B cell (primary cell): ENCODE data around the gene CEMIP2. TPM values are rescaled to one million over a fixed set of nuclear protein-coding genes. Genes with fewer than 3 reads are reported as not detected.

ENCODE experiments used
- ATAC-seq: fragments of 200-7000 bp; cut with Tn5 transposase; one replicate; pipeline ENCODE4 v1.10.0; 2021; ENCODE audit warnings: low read depth, mild to moderate bottlenecking, moderate number of reproducible peaks, moderate library complexity
- CTCF ChIA-PET: fragments of 350-600 bp; sonication (Branson Sonifier 250); formaldehyde crosslinking; loops from one replicate; lab custom pipeline; 2021; ENCODE audit warnings: antibody characterized with exemption, inconsistent platforms; lab: Charles Lee
- POLR2A ChIA-PET: fragments of 350-600 bp; sonication (Branson Sonifier 250); formaldehyde crosslinking; loops from one replicate; lab custom pipeline; 2021; ENCODE audit warnings: antibody characterized with exemption; lab: Charles Lee
- DNase-seq: peaks from one replicate; pipeline ENCODE4 v3.0.0; 2013
- H2AFZ ChIP-seq: 2 replicates; pipeline ENCODE4 v1.6.1; 2012; ENCODE audit warnings: mild to moderate bottlenecking, low read depth, low read length; ENCODE audit not compliant: insufficient read depth, poor library complexity, severe bottlenecking
- H3K27ac ChIP-seq, 2 donors: 1 replicate in 1 of 2; 2 replicates in 1 of 2; pipeline ENCODE4 v1.5.1; 2012 to 2013; ENCODE audit warnings: low read length in 2 of 2, mild to moderate bottlenecking in 2 of 2, moderate library complexity in 1 of 2
- H3K27me3 ChIP-seq, 4 experiments: fragments of 200-600 bp in 1 of 4; sonication (generic) in 1 of 4; replicated peaks in 1 of 4; 1 replicate in 2 of 4; 2 replicates in 2 of 4; pipeline versions ENCODE4 v1.6.1 to v1.7.0; 2013 to 2016; ENCODE audit warnings: low read length in 3 of 4, mild to moderate bottlenecking in 2 of 4, mixed read lengths in 1 of 4, moderate library complexity in 1 of 4; ENCODE audit not compliant: insufficient read depth in 4 of 4, control insufficient read depth in 3 of 4; ENCODE audit errors: control extremely low read depth in 1 of 4
- H3K36me3 ChIP-seq, 2 experiments: replicated peaks in 1 of 2; 1 replicate in 1 of 2; 2 replicates in 1 of 2; pipeline versions ENCODE4 v1.6.1 to v1.7.1; 2013; ENCODE audit warnings: low read length in 1 of 2; ENCODE audit not compliant: insufficient read depth in 2 of 2, control insufficient read depth in 1 of 2; ENCODE audit errors: control extremely low read depth in 1 of 2, extremely low read depth in 1 of 2
- H3K4me1 ChIP-seq, 2 donors: fragments of 200-600 bp in 1 of 2; sonication (generic) in 1 of 2; 1 replicate in 1 of 2; 2 replicates in 1 of 2; pipeline versions ENCODE4 v1.5.1 to v1.6.1; 2013 to 2017; ENCODE audit warnings: low read length in 2 of 2; ENCODE audit not compliant: control insufficient read depth in 2 of 2, insufficient read depth in 2 of 2
- H3K4me2 ChIP-seq: replicated peaks from 2 replicates; pipeline ENCODE3; 2012; ENCODE audit warnings: mild to moderate bottlenecking, low read depth, low read length; ENCODE audit not compliant: poor library complexity, severe bottlenecking
- H3K4me3 ChIP-seq, 5 experiments: fragments of 200-600 bp in 1 of 5; sonication (generic) in 1 of 5; 1 replicate in 3 of 5; 2 replicates in 2 of 5; pipeline versions ENCODE4 v1.5.1 to v1.7.0; 2011 to 2016; ENCODE audit warnings: low read length in 4 of 5, mild to moderate bottlenecking in 4 of 5, low read depth in 2 of 5, control low read depth in 1 of 5, moderate library complexity in 1 of 5; ENCODE audit not compliant: insufficient read depth in 1 of 5; ENCODE audit errors: control extremely low read depth in 1 of 5, extremely low read depth in 1 of 5
- H3K79me2 ChIP-seq: fragments of 200-600 bp; sonication (generic); one replicate; pipeline ENCODE4 v1.6.0; 2016; ENCODE audit warnings: low read length; ENCODE audit not compliant: control insufficient read depth, insufficient read depth
- H3K9ac ChIP-seq: fragments of 200-600 bp; sonication (generic); 2 replicates; pipeline ENCODE4 v1.6.1; 2017; ENCODE audit warnings: mild to moderate bottlenecking, low read length, moderate library complexity
- H3K9me3 ChIP-seq, 3 donors: one replicate each; pipeline versions ENCODE4 v1.6.1 to v1.7.1; 2013; ENCODE audit warnings: low read length in 2 of 3; ENCODE audit not compliant: control insufficient read depth in 2 of 3, insufficient read depth in 1 of 3; ENCODE audit errors: control extremely low read depth in 1 of 3
- H4K20me1 ChIP-seq: 2 replicates; pipeline ENCODE4 v1.6.0; 2012; ENCODE audit warnings: mild to moderate bottlenecking, low read length; ENCODE audit not compliant: insufficient read depth, control insufficient read depth, poor library complexity, severe bottlenecking
- H3K27ac Mint-ChIP-seq: one replicate; pipeline ENCODE4 v1.8.0; 2021; ENCODE audit warnings: mixed read lengths
- H3K27me3 Mint-ChIP-seq: one replicate; pipeline ENCODE4 v1.8.0; 2021; ENCODE audit warnings: mixed read lengths
- H3K4me1 Mint-ChIP-seq: one replicate; pipeline ENCODE4 v1.8.0; 2021; ENCODE audit warnings: mixed read lengths
- H3K4me3 Mint-ChIP-seq: one replicate; pipeline ENCODE4 v1.8.0; 2021; ENCODE audit warnings: mixed read lengths
- H3K9me3 Mint-ChIP-seq: one replicate; pipeline ENCODE4 v1.8.0; 2022; ENCODE audit warnings: mixed read lengths; ENCODE audit not compliant: insufficient read depth
- EZH2 ChIP-seq: IDR thresholded peaks from 2 replicates; pipeline ENCODE4 v1.6.1; 2012; ENCODE audit warnings: borderline replicate concordance, low read depth, mild to moderate bottlenecking, moderate library complexity, low read length; ENCODE audit not compliant: insufficient read depth, poor library complexity, severe bottlenecking
- WGBS: methylation state at CpG from one replicate; pipeline ENCODE4 v1.1.5; 2013; ENCODE audit warnings: missing lambda C conversion rate; ENCODE audit not compliant: insufficient coverage; 5-methylcytosine and 5-hydroxymethylcytosine counted together
- intact Hi-C: fragments of 100-400 bp; cut with micrococcal nuclease; formaldehyde crosslinking; loops from one replicate; pipeline ENCODE4 v1.10.0; 2022
- polyA plus RNA-seq: library from polyadenylated mRNA; depleted of rRNA; stranded (reverse); fragments of >200 nt; gene quantifications from 2 replicates; pipeline ENCODE4 v1.2.3, GENCODE V29; 2012
- total RNA-seq, 2 donors: library from RNA; stranded (reverse); fragments of 120-200 nt in 1 of 2; gene quantifications; 1 replicate in 1 of 2; 2 replicates in 1 of 2; pipeline versions ENCODE4 v1.2.3 to v1.2.4, GENCODE V29; 2013 to 2022
- TF ChIP-seq, protein P1 (sequence below): fragments of 200-600 bp; IDR thresholded peaks from one replicate; pipeline ENCODE4 v1.8.0; 2022; ENCODE audit warnings: antibody characterized with exemption, mild to moderate bottlenecking

CEMIP2 gene
- total and polyA plus RNA-seq, 2 donors (not counting 1 experiment from before 2014, with no cell fraction given) = 35.4 to 90.6 TPM

DNA sequence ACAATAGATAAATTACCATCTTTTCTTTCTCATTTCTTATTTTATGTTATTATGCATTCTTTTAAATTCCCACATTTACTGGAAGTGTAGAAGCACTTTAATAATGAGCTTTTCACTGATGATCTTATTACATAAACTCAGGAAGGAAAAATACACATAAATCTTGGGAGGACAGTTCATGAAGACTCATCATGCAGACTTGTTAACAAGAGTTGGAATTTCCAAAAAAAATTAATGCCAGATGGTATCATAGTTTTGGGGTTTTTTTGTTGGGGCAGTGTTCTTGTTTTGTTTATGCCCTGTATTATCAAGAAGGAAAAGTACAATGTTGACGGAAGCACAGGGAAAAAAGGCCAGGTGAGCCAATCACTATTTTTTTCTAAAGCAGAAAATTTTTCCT lies 35.1 kb downstream of the CEMIP2 start:
- no peak for TF ChIP-seq EZH2
- TF ChIP-seq, protein P1, sequence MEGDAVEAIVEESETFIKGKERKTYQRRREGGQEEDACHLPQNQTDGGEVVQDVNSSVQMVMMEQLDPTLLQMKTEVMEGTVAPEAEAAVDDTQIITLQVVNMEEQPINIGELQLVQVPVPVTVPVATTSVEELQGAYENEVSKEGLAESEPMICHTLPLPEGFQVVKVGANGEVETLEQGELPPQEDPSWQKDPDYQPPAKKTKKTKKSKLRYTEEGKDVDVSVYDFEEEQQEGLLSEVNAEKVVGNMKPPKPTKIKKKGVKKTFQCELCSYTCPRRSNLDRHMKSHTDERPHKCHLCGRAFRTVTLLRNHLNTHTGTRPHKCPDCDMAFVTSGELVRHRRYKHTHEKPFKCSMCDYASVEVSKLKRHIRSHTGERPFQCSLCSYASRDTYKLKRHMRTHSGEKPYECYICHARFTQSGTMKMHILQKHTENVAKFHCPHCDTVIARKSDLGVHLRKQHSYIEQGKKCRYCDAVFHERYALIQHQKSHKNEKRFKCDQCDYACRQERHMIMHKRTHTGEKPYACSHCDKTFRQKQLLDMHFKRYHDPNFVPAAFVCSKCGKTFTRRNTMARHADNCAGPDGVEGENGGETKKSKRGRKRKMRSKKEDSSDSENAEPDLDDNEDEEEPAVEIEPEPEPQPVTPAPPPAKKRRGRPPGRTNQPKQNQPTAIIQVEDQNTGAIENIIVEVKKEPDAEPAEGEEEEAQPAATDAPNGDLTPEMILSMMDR = no peak
- no peak overlapping the region for H3K27ac ChIP-seq
- peaks cover 19 to 64% of the 10 kb centered on the region in 2 experiments for H3K36me3 ChIP-seq
- H3K9me3 Mint-ChIP-seq = no peaks in the 10 kb centered on the region
- H2AFZ ChIP-seq = no peak overlapping the region
- CTCF ChIA-PET = interaction anchor here (0.7 to 1.4 kb wide), 3 partner anchors 16 to 1304 kb away, joined by 4 to 5 read pairs (median 5); no protein-coding TSS in a partner anchor
- no peak overlapping the region for H3K4me3 ChIP-seq
- no peak overlapping the region for H3K4me2 ChIP-seq
- H4K20me1 ChIP-seq = peaks cover 12% of the 10 kb centered on the region
- no peak overlapping the region for H3K27ac Mint-ChIP-seq
- H3K27me3 ChIP-seq = no peaks in the 10 kb centered on the region
- H3K4me3 Mint-ChIP-seq = no peak overlapping the region
- H3K4me1 Mint-ChIP-seq = no peaks in the 10 kb centered on the region
- intact Hi-C loops = loop anchor here (5.0 kb wide), 1 partner anchor 34 kb away; the partner anchor contains the start of gene CEMIP2
- WGBS = no CpG with 5 or more reads among the region's 1 CpG
- POLR2A ChIA-PET = no interaction called here
- no peaks in the 10 kb centered on the region for H3K9me3 ChIP-seq
- no peaks in the 10 kb centered on the region for H3K27me3 Mint-ChIP-seq
- H3K4me1 ChIP-seq = no peaks in the 10 kb centered on the region
- no peak overlapping the region for H3K9ac ChIP-seq
- no peak for ATAC-seq
- H3K79me2 ChIP-seq = no peaks in the 10 kb centered on the region
- no peak for DNase-seq

DNA sequence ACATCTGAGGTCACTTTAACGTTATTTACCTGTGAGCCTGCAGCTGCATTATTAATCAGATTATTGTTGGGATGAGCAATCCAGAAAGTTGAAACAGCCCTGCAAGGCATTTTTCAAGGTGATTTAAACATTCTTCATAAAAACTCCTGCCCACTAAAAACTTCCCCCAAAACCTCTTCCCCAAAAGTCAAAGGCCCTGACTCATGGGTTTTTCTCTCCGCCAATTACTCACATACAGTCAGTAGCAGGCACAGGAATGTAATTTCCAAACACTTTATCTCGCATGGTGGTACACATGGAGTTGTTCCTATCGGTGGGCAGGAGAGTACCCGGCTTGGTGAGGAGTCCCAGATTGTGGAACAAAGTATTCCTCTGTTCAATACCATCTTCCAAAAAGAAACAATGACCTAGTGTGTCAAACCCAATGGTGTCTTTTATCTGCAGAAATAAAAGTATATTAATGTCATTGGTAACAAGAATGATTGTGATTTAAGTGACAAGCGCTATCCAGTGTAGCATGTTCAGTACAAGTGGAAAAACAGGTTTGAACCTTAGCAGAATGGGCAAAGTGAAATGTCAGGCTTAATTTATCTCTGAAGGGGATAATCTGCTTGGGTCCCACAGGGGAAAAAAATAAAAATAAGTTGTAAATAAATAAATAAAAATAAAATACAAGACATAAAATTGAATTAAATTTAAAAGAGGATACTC lies 38.3 kb downstream of the CEMIP2 start:
- ChIA-PET CTCF (no interaction called here), POLR2A (no interaction called here)
- no peak for DNase-seq
- Mint-ChIP-seq H3K4me1 (no peaks in the 10 kb centered on the region), H3K4me3 (no peak overlapping the region), H3K27ac (no peak overlapping the region), H3K9me3 (no peaks in the 10 kb centered on the region), H3K27me3 (no peaks in the 10 kb centered on the region)
- Histone ChIP-seq H2AFZ (no peak overlapping the region), H4K20me1 (peaks cover 6% of the 10 kb centered on the region), H3K4me3 (no peak overlapping the region), H3K4me1 (no peaks in the 10 kb centered on the region), H3K36me3 (peaks cover 18 to 66% of the 10 kb centered on the region in 2 experiments), H3K9me3 (no peaks in the 10 kb centered on the region), H3K4me2 (no peak overlapping the region), H3K27me3 (no peaks in the 10 kb centered on the region), H3K9ac (no peak overlapping the region), H3K27ac (no peak overlapping the region), H3K79me2 (no peaks in the 10 kb centered on the region)
- TF ChIP-seq EZH2 = no peak
- TF ChIP-seq, protein P1 = no peak
- no peak for ATAC-seq
- intact Hi-C loops = loop anchor here (5.0 kb wide), 1 partner anchor 37 kb away; the partner anchor contains the start of gene CEMIP2
- WGBS = 92% methylated on average over 4 of the region's 6 CpGs
